ENCODE results near the gene ZBTB16. TPM values are rescaled to one million over a fixed set of nuclear protein-coding genes. Genes with fewer than 3 reads are reported as not detected.

Gene ZBTB16
- total RNA-seq, 1 donor from 2014 or later, result 17.7 TPM

GRCh38 chr11:114016986-114017385 lies 42.5 kb upstream of the ZBTB16 start:
- Mint-ChIP-seq H3K4me1 (peaks cover 2% of the 10 kb centered on the region), H3K27ac (no peak overlapping the region), H3K27me3 (ENCODE audit: insufficient read depth, low read depth) (peaks cover 7% of the 10 kb centered on the region), H3K36me3 (no peaks in the 10 kb centered on the region), H3K4me3 (no peak overlapping the region), H3K9me3 (no peaks in the 10 kb centered on the region)
- Histone ChIP-seq H3K36me3 (no peaks in the 10 kb centered on the region), H3K27me3 (no peaks in the 10 kb centered on the region), H3K79me2 (ENCODE audit: low read depth) (no peaks in the 10 kb centered on the region), H3F3A (ENCODE audit: low read depth) (no peaks in the 10 kb centered on the region), H3K4me1 (no peaks in the 10 kb centered on the region), H2AFZ (replicated peaks) (no peak overlapping the region), H4K20me1 (ENCODE audit: low read depth) (no peaks in the 10 kb centered on the region), H3K9ac (no peak overlapping the region), H3K9me3 (ENCODE audit: low read depth) (no peaks in the 10 kb centered on the region), H3K4me2 (no peak overlapping the region), H3K4me3 (no peak overlapping the region), H3K27ac (no peak overlapping the region)
- TF ChIP-seq EZH2phosphoT487 (IDR thresholded peaks at IDR 0.05), result no peak
- no peak for TF ChIP-seq EZH2 (IDR thresholded peaks at IDR 0.05)
- no peak for TF ChIP-seq CTCF (IDR thresholded peaks at IDR 0.05)
- no peak for DNase-seq (ENCODE audit: low spot score)

GRCh38 chr11:114017723-114018122 lies 41.8 kb upstream of the ZBTB16 start:
- Histone ChIP-seq H3K27ac (no peak overlapping the region), H3K9me3 (ENCODE audit: low read depth) (no peaks in the 10 kb centered on the region), H3K4me2 (no peak overlapping the region), H3K9ac (no peak overlapping the region), H3F3A (ENCODE audit: low read depth) (no peaks in the 10 kb centered on the region), H2AFZ (replicated peaks) (no peak overlapping the region), H3K4me1 (no peaks in the 10 kb centered on the region), H3K27me3 (no peaks in the 10 kb centered on the region), H3K79me2 (ENCODE audit: low read depth) (no peaks in the 10 kb centered on the region), H3K4me3 (no peak overlapping the region), H4K20me1 (ENCODE audit: low read depth) (no peaks in the 10 kb centered on the region), H3K36me3 (no peaks in the 10 kb centered on the region)
- Mint-ChIP-seq H3K4me1 (peaks cover 2% of the 10 kb centered on the region), H3K27me3 (ENCODE audit: insufficient read depth, low read depth) (peaks cover 7% of the 10 kb centered on the region), H3K4me3 (no peak overlapping the region), H3K9me3 (no peaks in the 10 kb centered on the region), H3K27ac (no peak overlapping the region), H3K36me3 (no peaks in the 10 kb centered on the region)
- TF ChIP-seq EZH2phosphoT487 (IDR thresholded peaks at IDR 0.05), result no peak
- no peak for TF ChIP-seq EZH2 (IDR thresholded peaks at IDR 0.05)
- TF ChIP-seq CTCF (IDR thresholded peaks at IDR 0.05), result no peak
- no peak for DNase-seq (ENCODE audit: low spot score)

GRCh38 chr11:114019046-114019445 lies 40.5 kb upstream of the ZBTB16 start:
- Mint-ChIP-seq H3K9me3 (no peaks in the 10 kb centered on the region), H3K4me3 (no peak overlapping the region), H3K4me1 (peaks cover 2% of the 10 kb centered on the region)

More at GRCh38 chr11:114019046-114019445, 40.5 kb upstream of the ZBTB16 start:
- Histone ChIP-seq H2AFZ (replicated peaks) (no peak overlapping the region), H4K20me1 (ENCODE audit: low read depth) (no peaks in the 10 kb centered on the region), H3K9ac (no peak overlapping the region), H3K9me3 (ENCODE audit: low read depth) (no peaks in the 10 kb centered on the region), H3K27ac (no peak overlapping the region), H3K4me3 (no peak overlapping the region), H3K79me2 (ENCODE audit: low read depth) (no peaks in the 10 kb centered on the region), H3F3A (ENCODE audit: low read depth) (no peaks in the 10 kb centered on the region), H3K4me1 (no peaks in the 10 kb centered on the region), H3K4me2 (no peak overlapping the region), H3K36me3 (no peaks in the 10 kb centered on the region), H3K27me3 (no peaks in the 10 kb centered on the region)
- H3K36me3 Mint-ChIP-seq, result no peaks in the 10 kb centered on the region
- peaks cover 7% of the 10 kb centered on the region for H3K27me3 Mint-ChIP-seq (ENCODE audit: insufficient read depth, low read depth)
- no peak for TF ChIP-seq CTCF (IDR thresholded peaks at IDR 0.05)
- TF ChIP-seq EZH2phosphoT487 (IDR thresholded peaks at IDR 0.05), result no peak
- no peak for TF ChIP-seq EZH2 (IDR thresholded peaks at IDR 0.05)
- H3K27ac Mint-ChIP-seq, result no peak overlapping the region
- DNase-seq (ENCODE audit: low spot score), result no peak

Data from neural progenitor cell (in vitro differentiated cells).